ENCODE results near the gene CHERP.
A peak's percentile ranks its signal among the peaks of the same experiment; 100 is the strongest.
"Not testable (repeated sequence)": the region's sequence is repeated elsewhere in the genome, so short reads cannot be mapped to it uniquely, and the experiment has no call there.

Gene CHERP

GRCh38 chr19:16577531-16577985 is 35.3 kb upstream of the CHERP start:
- no peak for DNase-seq

GRCh38 chr19:16576690-16577530 is 34.7 kb upstream of the CHERP start:
- no peak for DNase-seq
- in situ Hi-C loops (cut with MboI; ENCODE audit: low pct_unique_long_range_greater_than_20kb, low sequenced_read_pairs), result no loop called here

More at GRCh38 chr19:16577531-16577985, 35.3 kb upstream of the CHERP start:
- in situ Hi-C loops (cut with MboI; ENCODE audit: low pct_unique_long_range_greater_than_20kb, low sequenced_read_pairs), result no loop called here

GRCh38 chr19:16575861-16576689 is 33.8 kb upstream of the CHERP start:
- in situ Hi-C loops (cut with MboI; ENCODE audit: low pct_unique_long_range_greater_than_20kb, low sequenced_read_pairs), result no loop called here
- DNase-seq, result no peak

GRCh38 chr19:16575282-16575681 is 33.0 kb upstream of the CHERP start:
- DNase-seq, result no peak
- in situ Hi-C loops (cut with MboI; ENCODE audit: low pct_unique_long_range_greater_than_20kb, low sequenced_read_pairs), result no loop called here

GRCh38 chr19:16573925-16574324 is 31.7 kb upstream of the CHERP start:
- DNase-seq, result no peak

GRCh38 chr19:16573296-16573695 is 31.1 kb upstream of the CHERP start:
- in situ Hi-C loops (cut with MboI; ENCODE audit: low pct_unique_long_range_greater_than_20kb, low sequenced_read_pairs), result no loop called here
- no peak for DNase-seq

More at GRCh38 chr19:16573925-16574324, 31.7 kb upstream of the CHERP start:
- in situ Hi-C loops (cut with MboI; ENCODE audit: low pct_unique_long_range_greater_than_20kb, low sequenced_read_pairs), result no loop called here

- in situ Hi-C loops (cut with MboI; ENCODE audit: low pct_unique_long_range_greater_than_20kb, low sequenced_read_pairs), result no loop called here
Observed at GRCh38 chr19:16572332-16573211, 30.3 kb upstream of the CHERP start, which contains the start of gene SLC35E1. TSS of gene SLC35E1 (minus strand) at chr19:16572415. CDS start at chr19:16572364, 51 bp downstream.

GRCh38 chr19:16571822-16572331 is 29.6 kb upstream of the CHERP start:
- in situ Hi-C loops (cut with MboI; ENCODE audit: low pct_unique_long_range_greater_than_20kb, low sequenced_read_pairs), result no loop called here
- DNase-seq, result no peak

More at GRCh38 chr19:16572332-16573211, 30.3 kb upstream of the CHERP start, which contains the start of gene SLC35E1:
- peak; percentile 93 for DNase-seq

GRCh38 chr19:16571283-16571682 is 29.0 kb upstream of the CHERP start:
- in situ Hi-C loops (cut with MboI; ENCODE audit: low pct_unique_long_range_greater_than_20kb, low sequenced_read_pairs), result no loop called here
- peak; percentile 75 for DNase-seq

- no peak for DNase-seq
- in situ Hi-C loops (cut with MboI; ENCODE audit: low pct_unique_long_range_greater_than_20kb, low sequenced_read_pairs), result no loop called here
Observed at GRCh38 chr19:16569609-16570320, 27.5 kb upstream of the CHERP start.

- in situ Hi-C loops (cut with MboI; ENCODE audit: low pct_unique_long_range_greater_than_20kb, low sequenced_read_pairs), result no loop called here
- DNase-seq, result no peak
Observed at GRCh38 chr19:16566702-16567101, 24.5 kb upstream of the CHERP start.

GRCh38 chr19:16566161-16566560 is 23.9 kb upstream of the CHERP start:
- in situ Hi-C loops (cut with MboI; ENCODE audit: low pct_unique_long_range_greater_than_20kb, low sequenced_read_pairs), result no loop called here
- peak; percentile 55 for DNase-seq

- DNase-seq, result no peak
- in situ Hi-C loops (cut with MboI; ENCODE audit: low pct_unique_long_range_greater_than_20kb, low sequenced_read_pairs), result no loop called here
Observed at GRCh38 chr19:16564842-16565241, 22.6 kb upstream of the CHERP start.

- no peak for DNase-seq
- in situ Hi-C loops (cut with MboI; ENCODE audit: low pct_unique_long_range_greater_than_20kb, low sequenced_read_pairs), result no loop called here
Observed at GRCh38 chr19:16562608-16563025, 20.4 kb upstream of the CHERP start.

- in situ Hi-C loops (cut with MboI; ENCODE audit: low pct_unique_long_range_greater_than_20kb, low sequenced_read_pairs), result no loop called here
Observed at GRCh38 chr19:16561382-16561781, 19.1 kb upstream of the CHERP start.

GRCh38 chr19:16559780-16560276 is 17.6 kb upstream of the CHERP start:
- in situ Hi-C loops (cut with MboI; ENCODE audit: low pct_unique_long_range_greater_than_20kb, low sequenced_read_pairs), result no loop called here
- no peak for DNase-seq

More at GRCh38 chr19:16561382-16561781, 19.1 kb upstream of the CHERP start:
- DNase-seq, result no peak

- DNase-seq, result no peak
- in situ Hi-C loops (cut with MboI; ENCODE audit: low pct_unique_long_range_greater_than_20kb, low sequenced_read_pairs), result no loop called here
Observed at GRCh38 chr19:16554776-16555175, 12.5 kb upstream of the CHERP start.

- not testable (repeated sequence) for DNase-seq
Observed at GRCh38 chr19:16551902-16552301, 9.7 kb upstream of the CHERP start.

More at GRCh38 chr19:16551902-16552301, 9.7 kb upstream of the CHERP start:
- in situ Hi-C loops (cut with MboI; ENCODE audit: low pct_unique_long_range_greater_than_20kb, low sequenced_read_pairs), result not testable (repeated sequence)

All from KBM-7 (cell line).